Activated T-helper 9 cell treated with anti-CD3 and anti-CD28 coated beads, Interleukin-2, amount 50 U/mL, for 16 hours (primary cell): ENCODE data around the gene RPS29.

Experiments
- DNase-seq: peaks from one replicate; pipeline ENCODE4 v3.0.0-alpha.2; 2020; ENCODE audit warnings: low read depth

Gene RPS29

GRCh38 chr14:49550286-49551184 lies 35.6 kb downstream of the RPS29 start:
- no peak for DNase-seq

GRCh38 chr14:49549881-49550280 lies 36.3 kb downstream of the RPS29 start:
- DNase-seq, result no peak

- no peak for DNase-seq
These were observed 36.7 kb downstream of the RPS29 start for GRCh38 chr14:49549446-49549845.

- DNase-seq, result no peak
These were observed 39.4 kb downstream of the RPS29 start for GRCh38 chr14:49546766-49547165.

GRCh38 chr14:49545716-49546115 lies 40.5 kb downstream of the RPS29 start:
- DNase-seq, result no peak

- DNase-seq, result no peak
These were observed 41.1 kb downstream of the RPS29 start for GRCh38 chr14:49545071-49545470.

- DNase-seq, result no peak
These were observed 45.1 kb downstream of the RPS29 start for GRCh38 chr14:49541049-49541448.

GRCh38 chr14:49538852-49539251 lies 47.3 kb downstream of the RPS29 start:
- no peak for DNase-seq
